HepG2 (cell line): ENCODE measurements around the gene ZFYVE26. TPM values are rescaled to one million over a fixed set of nuclear protein-coding genes. Genes with fewer than 3 reads are reported as not detected.

ENCODE experiments used
- ATAC-seq: fragments of 200-7000 bp; cut with Tn5 transposase; 3 replicates; pipeline ENCODE4 v1.9.1; 2020; ENCODE audit warnings: mild to moderate bottlenecking, moderate library complexity
- BruUV-seq: library from RNA; stranded (reverse); fragments of 400-500 nt; replicated peaks from 2 replicates; lab custom pipeline; 2021; lab: Mats Ljungman, UMichigan
- CTCF ChIA-PET: fragments of 300-600 bp; formaldehyde crosslinking; extraction: SDS; loops from one replicate; lab custom pipeline; 2021; ENCODE audit warnings: low total read pairs, inconsistent platforms, low intra/inter-chr PET ratio; lab: Yijun Ruan, JAX
- POLR2A ChIA-PET: fragments of 350-600 bp; sonication (Branson Sonifier 250); formaldehyde crosslinking; loops from one replicate; lab custom pipeline; 2020; ENCODE audit warnings: antibody characterized with exemption, inconsistent platforms; lab: Yijun Ruan, JAX
- DNase-seq: peaks from one replicate; pipeline ENCODE4 v3.0.0-alpha.2; 2015; ENCODE audit warnings: low spot score
- FAIRE-seq: peaks from 3 replicates; lab custom pipeline; 2011; peaks lifted over from hg19 to GRCh38; lab: Jason Lieb, UNC
- H2AFZ ChIP-seq: one replicate; pipeline ENCODE4 v1.6.1; 2011; ENCODE audit warnings: low read length, inconsistent platforms
- H3K27ac ChIP-seq: fragments of 300-600 bp; 3 replicates; pipeline ENCODE4 v1.8.0; 2011; ENCODE audit warnings: mixed run types, mild to moderate bottlenecking, mixed read lengths, low read length, inconsistent platforms; ENCODE audit not compliant: insufficient read depth; ENCODE audit errors: extremely low read length
- H3K27me3 ChIP-seq, 2 experiments: fragments of 200-600 bp in 1 of 2; 2 replicates in 1 of 2; 3 replicates in 1 of 2; pipeline versions ENCODE4 v1.6.0 to v1.8.0; 2011; ENCODE audit warnings: low read length in 2 of 2, mild to moderate bottlenecking in 2 of 2, moderate library complexity in 2 of 2, inconsistent platforms in 1 of 2; ENCODE audit not compliant: insufficient read depth in 2 of 2, control insufficient read depth in 1 of 2
- H3K36me3 ChIP-seq, 2 experiments: fragments of 200-600 bp in 1 of 2; replicated peaks in 1 of 2; 2 replicates in 1 of 2; 3 replicates in 1 of 2; pipeline versions ENCODE4 v1.5.1 to v1.8.0; 2011; ENCODE audit warnings: low read length in 2 of 2, inconsistent platforms in 1 of 2; ENCODE audit not compliant: insufficient read depth in 2 of 2, control insufficient read depth in 1 of 2
- H3K4me1 ChIP-seq: 2 replicates; pipeline ENCODE4 v1.5.1; 2012; ENCODE audit warnings: low read length, inconsistent platforms; ENCODE audit not compliant: insufficient read depth
- H3K4me2 ChIP-seq: 2 replicates; pipeline ENCODE4 v1.6.0; 2011; ENCODE audit warnings: low read depth, low read length, inconsistent platforms
- H3K4me3 ChIP-seq, 3 experiments: fragments of 200-600 bp in 1 of 3; sonication (generic), shearing (Covaris generic) in 1 of 3; replicated peaks in 1 of 3; 2 replicates each; pipeline ENCODE4 v1.5.1; 2011 to 2016; ENCODE audit warnings: low read length in 3 of 3, inconsistent platforms in 2 of 3, low read depth in 2 of 3, mild to moderate bottlenecking in 2 of 3, control low read depth in 1 of 3, mixed read lengths in 1 of 3; ENCODE audit not compliant: insufficient read depth in 1 of 3
- H3K79me2 ChIP-seq: one replicate; pipeline ENCODE4 v1.6.1; 2011; ENCODE audit warnings: low read length, inconsistent platforms; ENCODE audit not compliant: insufficient read depth
- H3K9ac ChIP-seq: 2 replicates; pipeline ENCODE4 v1.6.0; 2011; ENCODE audit warnings: mild to moderate bottlenecking, low read depth, low read length, inconsistent platforms; ENCODE audit not compliant: insufficient read depth
- H3K9me3 ChIP-seq: 2 replicates; pipeline ENCODE4 v1.5.1; 2012; ENCODE audit warnings: mild to moderate bottlenecking, low read length
- H4K20me1 ChIP-seq: 2 replicates; pipeline ENCODE4 v1.6.0; 2011; ENCODE audit warnings: inconsistent platforms, mild to moderate bottlenecking, low read length, moderate library complexity; ENCODE audit not compliant: insufficient read depth
- CSRNP2 ChIP-seq: sonication (generic); formaldehyde crosslinking; conservative IDR thresholded peaks from 2 replicates; pipeline ENCODE4 v1.8.0; 2022; ENCODE audit warnings: low read depth, missing genetic modification reagents
- ELK4 ChIP-seq: sonication (generic); formaldehyde crosslinking; IDR thresholded peaks from 2 replicates; pipeline ENCODE4 v1.9.0; 2021; ENCODE audit warnings: missing genetic modification reagents, borderline replicate concordance
- HOXA5 ChIP-seq: sonication (generic); formaldehyde crosslinking; IDR thresholded peaks from 2 replicates; pipeline ENCODE4 v1.4.0; 2020; ENCODE audit warnings: missing genetic modification reagents
- KDM1A ChIP-seq: IDR thresholded peaks from 2 replicates; pipeline ENCODE4 v1.6.1; 2016; ENCODE audit warnings: missing compliant biosample characterization
- MAX ChIP-seq: IDR thresholded peaks from 2 replicates; pipeline ENCODE4 v1.6.1; 2012; ENCODE audit warnings: inconsistent platforms
- NCOR1 ChIP-seq: fragments of 200-600 bp; sonication (generic); IDR thresholded peaks from 2 replicates; pipeline ENCODE4 v1.7.0; 2017; ENCODE audit warnings: antibody characterized with exemption, low read length, borderline replicate concordance
- NR2F6 ChIP-seq, 2 experiments: IDR thresholded peaks; 2 replicates each; pipeline ENCODE4 v1.6.1; 2016; ENCODE audit warnings: antibody characterized with exemption in 1 of 2, mild to moderate bottlenecking in 1 of 2
- PAXIP1 ChIP-seq: sonication (generic); formaldehyde crosslinking; conservative IDR thresholded peaks from 2 replicates; pipeline ENCODE4 v1.4.0; 2020; ENCODE audit warnings: mild to moderate bottlenecking, missing genetic modification reagents, moderate library complexity
- RFX1 ChIP-seq: fragments of 450-650 bp; IDR thresholded peaks from 2 replicates; pipeline ENCODE4 v1.6.1; 2017
- RXRB ChIP-seq: IDR thresholded peaks from 2 replicates; pipeline ENCODE4 v1.6.1; 2016; ENCODE audit warnings: borderline replicate concordance, missing genetic modification reagents, missing compliant biosample characterization
- SP4 ChIP-seq: sonication (generic); formaldehyde crosslinking; IDR thresholded peaks from 2 replicates; pipeline ENCODE4 v1.8.1; 2023; ENCODE audit warnings: mild to moderate bottlenecking, missing genetic modification reagents
- SYNCRIP ChIP-seq: fragments of 200-400 bp; formaldehyde crosslinking; IDR thresholded peaks from 2 replicates; pipeline ENCODE4 v1.6.1; 2018; ENCODE audit warnings: mild to moderate bottlenecking, low read depth, low read length; ENCODE audit not compliant: insufficient read depth
- TRIM24 ChIP-seq: sonication (generic); formaldehyde crosslinking; IDR thresholded peaks from 2 replicates; pipeline ENCODE4 v1.8.0; 2022; ENCODE audit warnings: mild to moderate bottlenecking, missing genetic modification reagents
- ZBTB21 ChIP-seq: sonication (generic); formaldehyde crosslinking; IDR thresholded peaks from 2 replicates; pipeline ENCODE4 v1.4.0; 2020; ENCODE audit warnings: missing genetic modification reagents
- ZNF260 ChIP-seq: sonication (generic); formaldehyde crosslinking; IDR thresholded peaks from 2 replicates; pipeline ENCODE4 v1.4.0; 2020; ENCODE audit warnings: missing genetic modification reagents, low read depth, mild to moderate bottlenecking, borderline replicate concordance
- ZNF7 ChIP-seq: IDR thresholded peaks from 2 replicates; pipeline ENCODE4 v1.6.1; 2016; ENCODE audit warnings: missing biosample characterization, missing genetic modification reagents
- ZNF792 ChIP-seq: IDR thresholded peaks from 2 replicates; pipeline ENCODE4 v1.6.1; 2016
- WGBS: methylation state at CpG from one replicate; pipeline ENCODE4 v1.1.6; 2017; ENCODE audit warnings: low lambda C conversion rate; 5-methylcytosine and 5-hydroxymethylcytosine counted together
- in situ Hi-C: cut with HindIII; loops from 2 replicates; pipeline ENCODE4 v1.10.0; 2017; ENCODE audit warnings: low pct_unique_long_range_greater_than_20kb; ENCODE audit not compliant: extremely low pct_ligation_motif_present
- intact Hi-C: fragments of 100-400 bp; cut with micrococcal nuclease; formaldehyde crosslinking; loops from one replicate; pipeline ENCODE4 v1.10.0; 2022; ENCODE audit not compliant: unreplicated experiment
- polyA plus RNA-seq, 8 experiments: library from polyadenylated mRNA; depleted of rRNA in 3 of 8; stranded (reverse) in 7 of 8; unstranded in 1 of 8; fragments of >200 nt; fragmentation: Illumina TruSeq in 4 of 8; extraction: Trizol in 4 of 8; gene quantifications; 2 replicates each; pipeline versions ENCODE4 v1.2.1 to v1.2.3, GENCODE V29; 2011 to 2016; ENCODE audit warnings: low read depth in 4 of 8, missing spikeins in 1 of 8, mixed read lengths in 1 of 8; ENCODE audit not compliant: insufficient read depth in 1 of 8
- total RNA-seq, 5 experiments: library from RNA; depleted of rRNA; stranded (reverse); fragments of >200 nt; fragmentation: Illumina TruSeq; extraction: Trizol; gene quantifications; 2 replicates each; pipeline ENCODE4 v1.2.3, GENCODE V29; 2016; ENCODE audit warnings: low read depth in 1 of 5

The ZFYVE26 gene
- total and polyA plus RNA-seq, 2 of the 13 experiments (the other 11 are each of a cell fraction or from before 2014, with no cell fraction given), result 13.6 to 16.4 TPM

GRCh38 chr14:67757175-67757574, 59.2 kb downstream of the ZFYVE26 start (continued):
- peak; percentile 82 for TF ChIP-seq NR2F6 (IDR thresholded peaks at IDR 0.05)
- TF ChIP-seq NR2F6 (CRISPR knock-in tag; IDR thresholded peaks at IDR 0.05), result peak; percentile 67
- TF ChIP-seq TRIM24 (CRISPR knock-in tag), result 0 out of 2 replicates have a peak, but pooled peaks have one; percentile 26
- no peak for TF ChIP-seq CSRNP2
- peak; percentile 47 for TF ChIP-seq PAXIP1 (CRISPR knock-in tag)

GRCh38 chr14:67756496-67756895, 59.9 kb downstream of the ZFYVE26 start:
- Histone ChIP-seq H3K4me1 (peaks cover 13% of the 10 kb centered on the region), H3K9ac (no peak overlapping the region), H4K20me1 (no peaks in the 10 kb centered on the region), H3K79me2 (no peaks in the 10 kb centered on the region), H3K27me3 (no peaks in the 10 kb centered on the region), H3K4me2 (no peak overlapping the region), H3K9me3 (no peaks in the 10 kb centered on the region), H3K36me3 (peaks cover 24 to 47% of the 10 kb centered on the region in 2 experiments; a peak in 4 of 5 replicates), H3K27ac (no peak overlapping the region), H2AFZ (no peak overlapping the region), H3K4me3 (no peak overlapping the region)
- ChIA-PET CTCF (no interaction called here), POLR2A (no interaction called here)
- in situ Hi-C loops (no loop called here), intact Hi-C loops (no loop called here)
- FAIRE-seq (no peak), ATAC-seq (no peak), DNase-seq (no peak)
- BruUV-seq, result no TSS peak
- no peak for TF ChIP-seq SYNCRIP
- TF ChIP-seq ZNF7 (CRISPR knock-in tag), result no peak
- no peak for TF ChIP-seq RXRB (CRISPR knock-in tag)
- no peak for TF ChIP-seq ZNF792 (CRISPR knock-in tag)
- TF ChIP-seq MAX, result no peak
- no peak for TF ChIP-seq HOXA5
- TF ChIP-seq KDM1A (CRISPR knock-in tag), result no peak
- TF ChIP-seq ZBTB21 (CRISPR knock-in tag), result no peak
- no peak for TF ChIP-seq SP4 (CRISPR knock-in tag)
- no peak for TF ChIP-seq ZNF260 (CRISPR knock-in tag)
- TF ChIP-seq NCOR1, result no peak
- TF ChIP-seq RFX1, result no peak
- TF ChIP-seq ELK4 (CRISPR knock-in tag), result no peak
- WGBS, result 97% methylated on average over 1 of the region's 1 CpG
